Activated B cell treated with CpG ODN at 0.5 μM for 24 hours (primary cell): ENCODE data around the gene KCNJ11. TPM values are rescaled to one million over a fixed set of nuclear protein-coding genes. Genes with fewer than 3 reads are reported as not detected.

Experiments used
- ATAC-seq: fragments of 200-7000 bp; cut with Tn5 transposase; one replicate; pipeline ENCODE4 v1.10.0; 2021; ENCODE audit warnings: low read depth, mild to moderate bottlenecking, moderate library complexity
- CTCF ChIA-PET: fragments of 350-600 bp; sonication (Branson Sonifier 250); formaldehyde crosslinking; loops from one replicate; lab custom pipeline; 2021; ENCODE audit warnings: antibody characterized with exemption; lab: Charles Lee
- POLR2A ChIA-PET: fragments of 350-600 bp; sonication (Branson Sonifier 250); formaldehyde crosslinking; loops from one replicate; lab custom pipeline; 2021; ENCODE audit warnings: antibody characterized with exemption; lab: Charles Lee
- DNase-seq: peaks from one replicate; pipeline ENCODE4 v3.0.0; 2022
- H3K27ac Mint-ChIP-seq: one replicate; pipeline ENCODE4 v1.8.0; 2020; ENCODE audit warnings: mixed read lengths
- H3K27me3 Mint-ChIP-seq: one replicate; pipeline ENCODE4 v1.8.0; 2021; ENCODE audit warnings: mixed read lengths
- H3K36me3 Mint-ChIP-seq: one replicate; pipeline ENCODE4 v1.8.0; 2021; ENCODE audit warnings: low read depth, mixed read lengths
- H3K4me1 Mint-ChIP-seq: one replicate; pipeline ENCODE4 v1.8.0; 2021; ENCODE audit warnings: mixed read lengths
- H3K4me3 Mint-ChIP-seq: one replicate; pipeline ENCODE4 v1.8.0; 2020; ENCODE audit warnings: mild to moderate bottlenecking, mixed read lengths
- H3K9me3 Mint-ChIP-seq: one replicate; pipeline ENCODE4 v1.8.0; 2020; ENCODE audit warnings: mixed read lengths
- intact Hi-C: fragments of 100-400 bp; cut with micrococcal nuclease; formaldehyde crosslinking; loops from one replicate; pipeline ENCODE4 v1.15.1; 2024
- total RNA-seq: library from RNA; stranded (reverse); gene quantifications from 2 replicates; pipeline ENCODE4 v1.2.3, GENCODE V29; 2022
- TF ChIP-seq, protein P1 (sequence below): fragments of 200-600 bp; IDR thresholded peaks from one replicate; pipeline ENCODE4 v1.8.0; 2022; ENCODE audit warnings: antibody characterized with exemption, mild to moderate bottlenecking

KCNJ11 gene
- total RNA-seq, 1 donor from 2014 or later: 1.2 TPM

- H3K4me1 Mint-ChIP-seq: no peaks in the 10 kb centered on the region
- ChIA-PET CTCF (interaction anchor here (0.9 to 1.2 kb wide), 3 partner anchors 13 to 149 kb away, joined by 3 read pairs; no protein-coding TSS in a partner anchor), POLR2A (no interaction called here)
- intact Hi-C loops: loop anchor here (10.0 kb wide), 3 partner anchors 175 to 595 kb away; partner anchors contain the start of genes PIK3C2A and RPS13
- no peaks in the 10 kb centered on the region for H3K36me3 Mint-ChIP-seq
- no peak for ATAC-seq
- H3K9me3 Mint-ChIP-seq: no peaks in the 10 kb centered on the region
- H3K27me3 Mint-ChIP-seq: no peaks in the 10 kb centered on the region
- DNase-seq: no peak
- no peak overlapping the region for H3K4me3 Mint-ChIP-seq
- H3K27ac Mint-ChIP-seq: no peak overlapping the region
- TF ChIP-seq, protein P1, sequence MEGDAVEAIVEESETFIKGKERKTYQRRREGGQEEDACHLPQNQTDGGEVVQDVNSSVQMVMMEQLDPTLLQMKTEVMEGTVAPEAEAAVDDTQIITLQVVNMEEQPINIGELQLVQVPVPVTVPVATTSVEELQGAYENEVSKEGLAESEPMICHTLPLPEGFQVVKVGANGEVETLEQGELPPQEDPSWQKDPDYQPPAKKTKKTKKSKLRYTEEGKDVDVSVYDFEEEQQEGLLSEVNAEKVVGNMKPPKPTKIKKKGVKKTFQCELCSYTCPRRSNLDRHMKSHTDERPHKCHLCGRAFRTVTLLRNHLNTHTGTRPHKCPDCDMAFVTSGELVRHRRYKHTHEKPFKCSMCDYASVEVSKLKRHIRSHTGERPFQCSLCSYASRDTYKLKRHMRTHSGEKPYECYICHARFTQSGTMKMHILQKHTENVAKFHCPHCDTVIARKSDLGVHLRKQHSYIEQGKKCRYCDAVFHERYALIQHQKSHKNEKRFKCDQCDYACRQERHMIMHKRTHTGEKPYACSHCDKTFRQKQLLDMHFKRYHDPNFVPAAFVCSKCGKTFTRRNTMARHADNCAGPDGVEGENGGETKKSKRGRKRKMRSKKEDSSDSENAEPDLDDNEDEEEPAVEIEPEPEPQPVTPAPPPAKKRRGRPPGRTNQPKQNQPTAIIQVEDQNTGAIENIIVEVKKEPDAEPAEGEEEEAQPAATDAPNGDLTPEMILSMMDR: no peak
Observed at GRCh38 chr11:17379383-17380180, 8.9 kb downstream of the KCNJ11 start.

GRCh38 chr11:17378655-17379054 lies 9.8 kb downstream of the KCNJ11 start:
- Mint-ChIP-seq H3K27ac (no peak overlapping the region), H3K36me3 (peaks cover 2% of the 10 kb centered on the region), H3K9me3 (peaks cover 2% of the 10 kb centered on the region), H3K4me3 (no peak overlapping the region), H3K4me1 (no peaks in the 10 kb centered on the region), H3K27me3 (no peaks in the 10 kb centered on the region)
- TF ChIP-seq, protein P1: no peak
- POLR2A ChIA-PET: no interaction called here
- CTCF ChIA-PET: interaction anchor here (1.2 to 1.3 kb wide), 2 partner anchors 126 to 150 kb away, joined by 3 to 4 read pairs; no protein-coding TSS in a partner anchor
- DNase-seq: no peak
- intact Hi-C loops: no loop called here
- ATAC-seq: no peak

DNA sequence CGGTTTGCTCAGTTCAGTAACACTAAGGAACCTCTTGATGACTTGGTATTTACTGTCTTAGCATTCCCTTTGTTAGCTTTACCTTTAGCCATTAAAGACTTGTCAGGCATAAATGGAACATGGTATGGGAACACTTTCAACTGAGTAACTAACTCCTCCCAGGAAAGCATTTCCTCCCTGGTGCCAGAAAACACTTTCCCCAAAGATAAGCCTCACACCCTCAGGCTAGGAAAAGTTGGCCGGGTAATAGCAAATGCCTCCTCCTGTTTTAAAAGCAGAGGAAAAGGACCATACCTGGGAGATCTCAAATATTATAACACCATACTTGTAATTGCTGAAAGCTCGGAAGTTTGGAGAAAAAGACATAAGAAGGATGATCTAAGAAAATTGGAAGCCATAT lies 12.0 kb downstream of the KCNJ11 start:
- TF ChIP-seq, protein P1: no peak
- H3K27ac Mint-ChIP-seq: no peak overlapping the region

DNA sequence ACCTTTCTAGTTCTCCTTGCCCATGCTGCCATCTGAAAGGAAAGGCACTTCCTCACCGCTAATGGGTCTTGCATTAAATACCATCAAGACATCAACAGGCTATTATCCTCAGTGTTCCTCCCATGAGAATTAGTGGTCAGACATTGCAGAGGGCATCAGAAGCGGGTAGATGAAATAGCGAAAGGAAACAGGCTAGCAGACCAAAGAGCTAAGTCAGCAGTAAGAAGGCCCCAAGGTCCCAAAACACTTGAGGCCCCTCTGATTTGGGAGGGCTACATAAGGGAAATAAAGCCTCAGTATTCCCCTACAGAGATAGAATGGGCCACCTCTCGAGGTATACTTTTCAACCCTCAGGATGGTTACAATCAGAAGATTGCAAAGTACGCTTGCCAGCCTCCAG lies 12.9 kb downstream of the KCNJ11 start:
- intact Hi-C loops: no loop called here
- no peak for DNase-seq
- TF ChIP-seq, protein P1: no peak
- peaks cover 20% of the 10 kb centered on the region for H3K36me3 Mint-ChIP-seq
- H3K4me1 Mint-ChIP-seq: no peaks in the 10 kb centered on the region
- ChIA-PET CTCF (interaction anchor here (1.4 kb wide), 1 partner anchor 8 kb away, joined by 7 read pairs; no protein-coding TSS in a partner anchor), POLR2A (no interaction called here)
- H3K4me3 Mint-ChIP-seq: no peak overlapping the region
- no peak for ATAC-seq
- no peaks in the 10 kb centered on the region for H3K27me3 Mint-ChIP-seq
- H3K9me3 Mint-ChIP-seq: peaks cover 24% of the 10 kb centered on the region
- H3K27ac Mint-ChIP-seq: no peak overlapping the region

More for the DNA sequence above, 12.0 kb downstream of the KCNJ11 start:
- CTCF ChIA-PET: no interaction called here
- ATAC-seq (no peak), DNase-seq (no peak)
- Mint-ChIP-seq H3K9me3 (peaks cover 15% of the 10 kb centered on the region), H3K36me3 (peaks cover 13% of the 10 kb centered on the region), H3K27me3 (no peaks in the 10 kb centered on the region), H3K4me1 (no peaks in the 10 kb centered on the region), H3K4me3 (no peak overlapping the region)
- intact Hi-C loops: no loop called here
- POLR2A ChIA-PET: no interaction called here

DNA sequence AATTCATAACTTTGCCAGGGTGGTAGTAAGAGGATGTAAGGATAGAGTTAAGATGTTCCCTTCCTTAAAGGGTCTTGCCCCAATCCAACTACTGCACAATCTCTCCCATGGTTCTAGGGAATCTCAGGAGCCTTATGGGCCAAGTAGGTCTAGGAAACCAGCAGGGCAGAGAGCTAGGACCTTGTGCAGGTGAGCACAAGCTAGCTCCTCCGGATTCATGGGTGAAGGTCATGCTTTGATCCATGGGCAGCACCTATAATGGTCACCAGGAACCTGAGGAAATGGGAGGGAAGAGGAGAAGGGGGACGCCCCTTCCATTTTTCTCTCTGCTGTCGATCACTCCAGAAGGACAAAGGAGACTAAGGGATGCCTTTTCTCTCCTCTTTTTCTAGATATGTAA lies 16.8 kb downstream of the KCNJ11 start:
- ChIA-PET POLR2A (no interaction called here), CTCF (no interaction called here)
- DNase-seq: no peak
- intact Hi-C loops: no loop called here
- TF ChIP-seq, protein P1: no peak
- no peak for ATAC-seq
- Mint-ChIP-seq H3K27me3 (no peaks in the 10 kb centered on the region), H3K4me1 (no peaks in the 10 kb centered on the region), H3K27ac (no peak overlapping the region), H3K36me3 (peaks cover 33% of the 10 kb centered on the region), H3K4me3 (no peak overlapping the region), H3K9me3 (peaks cover 43% of the 10 kb centered on the region)
